BLaER1 treated with 17β-estradiol and CSF1 and Interleukin-3, amounts not matched to agents 10 nM and 100 nM (cell line): ENCODE measurements around the gene GSDMA.
"Not testable (repeated sequence)": the region's sequence is repeated elsewhere in the genome, so short reads cannot be mapped to it uniquely, and the experiment has no call there.

ENCODE experiments used
- H3K27ac ChIP-seq, 11 experiments: shearing (Covaris generic); formaldehyde crosslinking; 2 replicates each; pipeline ENCODE4 v1.8.1; 2022
- H3K27me3 ChIP-seq, 11 experiments: shearing (Covaris generic); formaldehyde crosslinking; 2 replicates each; pipeline ENCODE4 v1.8.1; 2022
- H3K36me3 ChIP-seq, 11 experiments: shearing (Covaris generic); formaldehyde crosslinking; 2 replicates each; pipeline ENCODE4 v1.8.1; 2022
- H3K4me1 ChIP-seq, 10 experiments: shearing (Covaris generic); formaldehyde crosslinking; 2 replicates each; pipeline ENCODE4 v1.8.1; 2022
- H3K4me2 ChIP-seq, 11 experiments: shearing (Covaris generic); formaldehyde crosslinking; 2 replicates each; pipeline ENCODE4 v1.8.1; 2022
- H3K4me3 ChIP-seq, 10 experiments: shearing (Covaris generic); formaldehyde crosslinking; 2 replicates each; pipeline ENCODE4 v1.8.1; 2022
- H3K9ac ChIP-seq, 11 experiments: shearing (Covaris generic); formaldehyde crosslinking; 2 replicates each; pipeline ENCODE4 v1.8.1; 2022
- H3K9me3 ChIP-seq, 11 experiments: shearing (Covaris generic); formaldehyde crosslinking; replicated peaks in 1 of 11; 2 replicates each; pipeline ENCODE4 v1.8.1; 2022
- H4K20me1 ChIP-seq, 11 experiments: shearing (Covaris generic); formaldehyde crosslinking; 2 replicates each; pipeline ENCODE4 v1.8.1; 2022
- Cebpa-rat ChIP-seq, 11 experiments: shearing (Covaris generic); IDR thresholded peaks; 2 replicates each; pipeline ENCODE4 v1.8.1; 2022

GSDMA gene

DNA sequence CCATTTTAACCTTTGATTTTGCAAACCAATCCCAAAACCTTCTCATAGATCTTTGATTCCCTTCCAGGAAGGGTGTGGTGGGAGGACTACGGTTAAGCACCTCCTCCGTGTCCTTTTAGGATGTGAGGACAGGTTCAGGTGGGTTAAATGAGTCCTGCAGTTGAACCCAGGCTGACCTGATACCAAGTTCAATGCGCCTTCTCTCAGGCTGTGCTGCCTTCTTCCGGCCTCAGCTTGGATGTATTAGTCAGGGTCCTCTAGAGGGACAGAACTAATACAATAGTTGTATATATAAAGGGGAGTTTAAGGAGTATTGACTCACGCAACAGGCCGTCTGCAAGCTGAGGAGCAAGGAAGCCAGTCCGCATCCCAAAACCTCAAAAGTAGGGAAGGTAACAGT, 41.9 kb downstream of the GSDMA start:
- Histone ChIP-seq H3K36me3 (no peaks in the 10 kb centered on the region), H4K20me1 (no peaks in the 10 kb centered on the region), H3K4me2 (no peak overlapping the region), H3K4me3 (no peak overlapping the region), H3K27ac (no peak overlapping the region), H3K9me3 (no peaks in the 10 kb centered on the region), H3K27me3 (no peaks in the 10 kb centered on the region), H3K9ac (no peak overlapping the region), H3K4me1 (0 out of 20 replicates have a peak, but pooled peaks cover 0 to 5% (median 0%) of the 10 kb centered on the region in 10 experiments)
- TF ChIP-seq Cebpa-rat (IDR thresholded peaks at IDR 0.05), result no peak

DNA sequence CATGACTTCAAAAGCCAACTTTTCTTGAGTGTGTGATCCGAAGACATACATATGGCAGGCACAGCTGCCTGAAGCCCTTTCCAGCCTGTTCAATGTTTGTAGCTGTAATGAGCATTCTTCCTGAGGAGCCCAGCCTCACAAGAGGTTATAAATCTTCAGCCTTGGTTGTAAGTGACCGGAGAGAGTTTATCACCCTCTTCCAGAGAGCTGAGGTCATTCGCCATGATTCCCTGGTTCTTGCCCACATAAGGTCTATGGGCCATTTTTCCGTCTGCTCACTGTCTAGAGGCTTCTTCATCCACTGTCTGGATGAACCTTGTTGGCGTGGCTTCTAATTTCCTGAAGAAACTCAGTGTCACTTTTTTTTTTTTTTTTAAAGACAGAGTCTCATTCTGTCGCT, 42.7 kb downstream of the GSDMA start:
- no peak overlapping the region for H3K27ac ChIP-seq
- H3K9me3 ChIP-seq, result no peaks in the 10 kb centered on the region
- no peak overlapping the region for H3K4me3 ChIP-seq
- no peaks in the 10 kb centered on the region for H3K36me3 ChIP-seq
- H3K9ac ChIP-seq, result no peak overlapping the region
- no peaks in the 10 kb centered on the region for H3K27me3 ChIP-seq
- no peak for TF ChIP-seq Cebpa-rat (IDR thresholded peaks at IDR 0.05)
- H3K4me2 ChIP-seq, result no peak overlapping the region
- H3K4me1 ChIP-seq, result peaks cover 0 to 11% (median 2%) of the 10 kb centered on the region in 10 experiments; a peak in 2 of 20 replicates
- no peaks in the 10 kb centered on the region for H4K20me1 ChIP-seq

DNA sequence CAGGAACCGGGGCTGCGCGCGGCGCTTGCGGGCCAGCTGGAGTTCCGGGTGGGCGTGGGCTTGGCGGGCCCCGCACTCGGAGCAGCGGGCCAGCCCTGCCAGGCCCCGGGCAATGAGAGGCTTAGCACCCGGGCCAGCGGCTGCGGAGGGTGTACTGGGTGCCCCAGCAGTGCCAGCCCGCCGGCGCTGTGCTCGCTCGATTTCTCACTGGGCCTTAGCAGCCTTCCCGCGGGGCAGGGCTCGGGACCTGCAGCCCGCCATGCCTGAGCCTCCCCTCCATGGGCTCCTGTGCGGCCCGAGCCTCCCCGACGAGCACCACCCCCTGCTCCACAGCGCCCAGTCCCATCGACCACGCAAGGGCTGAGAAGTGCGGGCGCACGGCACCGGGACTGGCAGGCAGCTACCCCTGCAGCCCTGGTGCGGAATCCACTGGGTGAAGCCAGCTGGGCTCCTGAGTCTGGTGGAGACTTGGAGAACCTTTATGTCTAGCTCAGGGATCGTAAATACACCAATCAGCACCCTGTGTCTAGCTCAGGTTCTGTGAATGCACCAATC, 48.2 kb downstream of the GSDMA start:
- H3K27me3 ChIP-seq, result not testable (repeated sequence)

DNA sequence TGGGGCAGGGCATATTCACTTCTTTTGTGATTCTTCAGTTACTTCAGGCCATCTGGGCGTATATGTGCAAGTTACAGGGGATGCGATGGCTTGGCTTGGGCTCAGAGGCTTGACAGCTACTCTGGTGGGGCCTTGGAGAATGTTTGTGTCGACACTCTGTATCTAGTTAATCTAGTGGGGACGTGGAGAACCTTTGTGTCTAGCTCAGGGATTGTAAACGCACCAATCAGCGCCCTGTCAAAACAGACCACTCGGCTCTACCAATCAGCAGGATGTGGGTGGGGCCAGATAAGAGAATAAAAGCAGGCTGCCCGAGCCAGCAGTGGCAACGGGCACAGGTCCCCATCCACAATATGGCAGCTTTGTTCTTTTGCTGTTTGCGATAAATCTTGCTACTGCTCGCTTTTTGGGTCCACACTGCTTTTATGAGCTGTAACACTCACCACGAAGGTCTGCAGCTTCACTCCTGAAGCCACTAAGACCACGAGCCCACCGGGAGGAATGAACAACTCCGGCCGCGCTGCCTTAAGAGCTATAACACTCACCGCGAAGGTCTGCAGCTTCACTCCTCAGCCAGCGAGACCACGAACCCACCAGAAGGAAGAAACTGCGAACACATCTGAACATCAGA, 49.3 kb downstream of the GSDMA start:
- peaks cover 13 to 35% (median 21%) of the 10 kb centered on the region in 10 experiments for H3K4me1 ChIP-seq

More for the DNA sequence above, 48.2 kb downstream of the GSDMA start:
- peaks cover 12 to 27% (median 17%) of the 10 kb centered on the region in 10 experiments for H3K4me1 ChIP-seq
- not testable (repeated sequence) for H3K4me2 ChIP-seq, H3K4me3 ChIP-seq, H3K27ac ChIP-seq, H3K9me3 ChIP-seq, H3K9ac ChIP-seq, H3K36me3 ChIP-seq, H4K20me1 ChIP-seq

DNA sequence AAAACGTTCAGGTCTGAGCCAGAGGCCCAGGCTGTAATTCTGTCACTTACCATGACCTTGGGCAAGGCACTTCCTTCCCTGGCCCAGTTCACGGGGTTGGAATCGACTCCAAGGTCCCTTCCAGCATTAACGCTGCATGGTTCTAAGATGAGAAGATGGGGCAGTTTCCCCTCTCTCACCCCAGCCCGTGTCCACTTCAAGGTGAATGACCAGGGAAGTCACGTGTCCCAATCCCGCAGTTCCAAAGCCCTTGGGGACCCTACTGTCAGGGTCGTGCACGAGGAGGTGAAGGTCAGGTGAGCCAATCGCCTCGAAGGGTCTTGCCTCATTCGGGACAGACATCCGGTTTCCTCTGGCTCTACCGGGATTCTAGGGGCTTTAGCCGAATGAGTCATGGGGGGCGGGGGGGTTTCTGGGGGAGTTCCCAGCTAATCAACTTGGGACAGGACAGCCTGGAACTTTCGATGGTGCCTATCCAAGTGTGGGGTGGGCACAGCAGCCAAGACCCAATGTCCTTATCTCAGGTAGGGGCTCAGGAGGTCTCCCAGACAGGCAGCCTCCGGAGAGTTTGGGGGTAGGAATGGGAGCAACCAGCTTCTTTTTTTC, 51.7 kb downstream of the GSDMA start:
- Histone ChIP-seq H3K4me3 (no peak overlapping the region), H3K9ac (peak overlapping the region in 3 of 11 experiments; percentile 21 to 53 (median 51); a peak in 3 of 22 replicates), H4K20me1 (no peaks in the 10 kb centered on the region), H3K27ac (peak overlapping the region in 1 of 11 experiments; percentile 25; a peak in 2 of 22 replicates), H3K4me2 (peak overlapping the region in 4 of 11 experiments; percentile 58 to 72 (median 67); a peak in 8 of 22 replicates), H3K36me3 (peaks cover 6 to 25% (median 15%) of the 10 kb centered on the region in 11 experiments; a peak in 21 of 22 replicates), H3K4me1 (peaks cover 13 to 48% (median 21%) of the 10 kb centered on the region in 10 experiments), H3K27me3 (no peaks in the 10 kb centered on the region), H3K9me3 (no peaks in the 10 kb centered on the region)
- TF ChIP-seq Cebpa-rat (IDR thresholded peaks at IDR 0.05), result no peak

More for the DNA sequence above, 49.3 kb downstream of the GSDMA start:
- not testable (repeated sequence) for H3K36me3 ChIP-seq, H3K4me3 ChIP-seq, H3K9me3 ChIP-seq, H3K27me3 ChIP-seq, H3K27ac ChIP-seq, H4K20me1 ChIP-seq, H3K4me2 ChIP-seq, H3K9ac ChIP-seq

DNA sequence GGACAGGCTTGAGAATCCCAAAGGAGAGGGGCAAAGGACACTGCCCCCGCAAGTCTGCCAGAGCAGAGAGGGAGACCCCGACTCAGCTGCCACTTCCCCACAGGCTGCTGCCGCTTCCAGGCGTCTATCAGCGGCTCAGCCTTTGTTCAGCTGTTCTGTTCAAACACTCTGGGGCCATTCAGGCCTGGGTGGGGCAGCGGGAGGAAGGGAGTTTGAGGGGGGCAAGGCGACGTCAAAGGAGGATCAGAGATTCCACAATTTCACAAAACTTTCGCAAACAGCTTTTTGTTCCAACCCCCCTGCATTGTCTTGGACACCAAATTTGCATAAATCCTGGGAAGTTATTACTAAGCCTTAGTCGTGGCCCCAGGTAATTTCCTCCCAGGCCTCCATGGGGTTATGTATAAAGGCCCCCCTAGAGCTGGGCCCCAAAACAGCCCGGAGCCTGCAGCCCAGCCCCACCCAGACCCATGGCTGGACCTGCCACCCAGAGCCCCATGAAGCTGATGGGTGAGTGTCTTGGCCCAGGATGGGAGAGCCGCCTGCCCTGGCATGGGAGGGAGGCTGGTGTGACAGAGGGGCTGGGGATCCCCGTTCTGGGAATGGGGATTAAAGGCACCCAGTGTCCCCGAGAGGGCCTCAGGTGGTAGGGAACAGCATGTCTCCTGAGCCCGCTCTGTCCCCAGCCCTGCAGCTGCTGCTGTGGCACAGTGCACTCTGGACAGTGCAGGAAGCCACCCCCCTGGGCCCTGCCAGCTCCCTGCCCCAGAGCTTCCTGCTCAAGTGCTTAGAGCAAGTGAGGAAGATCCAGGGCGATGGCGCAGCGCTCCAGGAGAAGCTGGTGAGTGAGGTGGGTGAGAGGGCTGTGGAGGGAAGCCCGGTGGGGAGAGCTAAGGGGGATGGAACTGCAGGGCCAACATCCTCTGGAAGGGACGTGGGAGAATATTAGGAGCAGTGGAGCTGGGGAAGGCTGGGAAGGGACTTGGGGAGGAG, 52.5 kb downstream of the GSDMA start, which contains the start of gene CSF3:
Gene CSF3, plus strand, starts transcription at position 436 of the 993 bp plus-strand sequence. Its CDS starts 35 bp downstream, at position 471.
- Histone ChIP-seq H3K27ac (peak within 1 kb of the TSS in 6 of 11 experiments; percentile 15 to 44 (median 26); a peak in 8 of 22 replicates), H3K27me3 (no peaks in the 10 kb centered on the region), H4K20me1 (no peaks in the 10 kb centered on the region), H3K9me3 (no peaks in the 10 kb centered on the region), H3K4me2 (peak within 1 kb of the TSS; percentile 51 to 72 (median 66)), H3K4me1 (peaks cover 13 to 53% (median 21%) of the 10 kb centered on the region in 10 experiments), H3K9ac (peak within 1 kb of the TSS in 10 of 11 experiments; percentile 19 to 55 (median 44); a peak in 14 of 22 replicates), H3K36me3 (peaks cover 14 to 33% (median 23%) of the 10 kb centered on the region in 11 experiments; a peak in 21 of 22 replicates), H3K4me3 (no peak within 1 kb of the TSS)
- TF ChIP-seq Cebpa-rat (IDR thresholded peaks at IDR 0.05), result no peak

DNA sequence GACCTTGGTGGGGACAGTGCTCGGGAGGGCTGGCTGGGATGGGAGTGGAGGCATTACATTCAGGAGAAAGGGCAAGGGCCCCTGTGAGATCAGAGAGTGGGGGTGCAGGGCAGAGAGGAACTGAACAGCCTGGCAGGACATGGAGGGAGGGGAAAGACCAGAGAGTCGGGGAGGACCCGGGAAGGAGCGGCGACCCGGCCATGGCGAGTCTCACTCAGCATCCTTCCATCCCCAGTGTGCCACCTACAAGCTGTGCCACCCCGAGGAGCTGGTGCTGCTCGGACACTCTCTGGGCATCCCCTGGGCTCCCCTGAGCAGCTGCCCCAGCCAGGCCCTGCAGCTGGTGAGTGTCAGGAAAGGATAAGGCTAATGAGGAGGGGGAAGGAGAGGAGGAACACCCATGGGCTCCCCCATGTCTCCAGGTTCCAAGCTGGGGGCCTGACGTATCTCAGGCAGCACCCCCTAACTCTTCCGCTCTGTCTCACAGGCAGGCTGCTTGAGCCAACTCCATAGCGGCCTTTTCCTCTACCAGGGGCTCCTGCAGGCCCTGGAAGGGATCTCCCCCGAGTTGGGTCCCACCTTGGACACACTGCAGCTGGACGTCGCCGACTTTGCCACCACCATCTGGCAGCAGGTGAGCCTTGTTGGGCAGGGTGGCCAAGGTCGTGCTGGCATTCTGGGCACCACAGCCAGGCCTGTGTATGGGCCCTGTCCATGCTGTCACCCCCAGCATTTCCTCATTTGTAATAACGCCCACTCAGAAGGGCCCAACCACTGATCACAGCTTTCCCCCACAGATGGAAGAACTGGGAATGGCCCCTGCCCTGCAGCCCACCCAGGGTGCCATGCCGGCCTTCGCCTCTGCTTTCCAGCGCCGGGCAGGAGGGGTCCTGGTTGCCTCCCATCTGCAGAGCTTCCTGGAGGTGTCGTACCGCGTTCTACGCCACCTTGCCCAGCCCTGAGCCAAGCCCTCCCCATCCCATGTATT, 53.5 kb downstream of the GSDMA start:
- H3K4me2 ChIP-seq, result peak overlapping the region; percentile 51 to 72 (median 66)
- no peak for TF ChIP-seq Cebpa-rat (IDR thresholded peaks at IDR 0.05)
- peak overlapping the region in 6 of 11 experiments; percentile 15 to 44 (median 26); a peak in 6 of 22 replicates for H3K27ac ChIP-seq
- no peaks in the 10 kb centered on the region for H3K27me3 ChIP-seq
- H3K4me3 ChIP-seq, result no peak overlapping the region
- H4K20me1 ChIP-seq, result no peaks in the 10 kb centered on the region; a peak in 1 of 22 replicates
- H3K9me3 ChIP-seq, result no peaks in the 10 kb centered on the region
- H3K36me3 ChIP-seq, result peaks cover 20 to 43% (median 27%) of the 10 kb centered on the region in 11 experiments
- H3K4me1 ChIP-seq, result peaks cover 13 to 63% (median 23%) of the 10 kb centered on the region in 10 experiments
- H3K9ac ChIP-seq, result peak overlapping the region in 9 of 11 experiments; percentile 19 to 55 (median 39); a peak in 12 of 22 replicates
